Thoracic aorta (tissue), 2 donors: Measurements from ENCODE around the gene RELN. TPM values are rescaled to one million over a fixed set of nuclear protein-coding genes. Genes with fewer than 3 reads are reported as not detected.

Experiments
- ATAC-seq: fragments of 150-250 bp; one replicate; pipeline ENCODE4 v1.8.0; 2017; ENCODE audit warnings: low read depth; ENCODE audit not compliant: insufficient number of reproducible peaks, low FRiP score
- DNase-seq: peaks from one replicate; pipeline ENCODE4 v3.0.0-alpha.2; 2020; ENCODE audit warnings: low spot score
- H3K27ac ChIP-seq, 2 donors: fragments of 200-600 bp; sonication (generic); 1 replicate in 1 of 2; 2 replicates in 1 of 2; pipeline ENCODE4 v1.5.1; 2016; ENCODE audit warnings: mild to moderate bottlenecking in 2 of 2, moderate library complexity in 2 of 2
- H3K27me3 ChIP-seq: fragments of 200-600 bp; sonication (generic); replicated peaks from 2 replicates; pipeline ENCODE4 v1.6.0; 2016; ENCODE audit warnings: mild to moderate bottlenecking; ENCODE audit not compliant: insufficient read depth
- H3K36me3 ChIP-seq: fragments of 200-600 bp; sonication (generic); one replicate; pipeline ENCODE4 v1.5.1; 2016
- H3K4me1 ChIP-seq, 2 donors: fragments of 200-600 bp; sonication (generic); 1 replicate in 1 of 2; 2 replicates in 1 of 2; pipeline versions ENCODE4 v1.5.1 to v1.6.0; 2016; ENCODE audit warnings: low read depth in 2 of 2, mild to moderate bottlenecking in 1 of 2; ENCODE audit not compliant: control insufficient read depth in 1 of 2
- H3K4me3 ChIP-seq: fragments of 200-600 bp; sonication (generic); 2 replicates; pipeline ENCODE4 v1.5.1; 2016; ENCODE audit warnings: mild to moderate bottlenecking
- H3K9me3 ChIP-seq: fragments of 200-600 bp; sonication (generic); 2 replicates; pipeline ENCODE4 v1.5.1; 2016
- CTCF ChIP-seq: fragments of 200-600 bp; sonication (generic); IDR thresholded peaks from one replicate; pipeline ENCODE4 v1.5.1; 2019; ENCODE audit warnings: antibody characterized with exemption
- total RNA-seq, 2 donors: library from RNA; depleted of rRNA; stranded (reverse); fragments of >200 nt; gene quantifications; one replicate each; pipeline versions ENCODE4 v1.1.0 to v1.2.3, GENCODE V29; 2016

RELN gene
- total RNA-seq, 2 donors from 2014 or later: 0.49 to 5.1 TPM

- peaks cover 0 to 7% of the 10 kb centered on the region in 2 donors for H3K4me1 ChIP-seq
- no peaks in the 10 kb centered on the region for H3K27me3 ChIP-seq
- no peak overlapping the region for H3K4me3 ChIP-seq
- no peak overlapping the region for H3K27ac ChIP-seq
- H3K9me3 ChIP-seq: no peaks in the 10 kb centered on the region
- DNase-seq: no peak
- no peak for TF ChIP-seq CTCF
- peak; percentile 36 for ATAC-seq
- no peaks in the 10 kb centered on the region for H3K36me3 ChIP-seq
These were observed 425.0 kb downstream of the RELN start for GRCh38 chr7:103564416-103564815.

GRCh38 chr7:103560136-103560535 is 429.3 kb downstream of the RELN start:
- H3K9me3 ChIP-seq: no peaks in the 10 kb centered on the region
- DNase-seq (no peak), ATAC-seq (no peak)
- no peaks in the 10 kb centered on the region for H3K27me3 ChIP-seq
- H3K4me1 ChIP-seq: peaks cover 0 to 7% of the 10 kb centered on the region in 2 donors
- H3K27ac ChIP-seq: no peak overlapping the region
- TF ChIP-seq CTCF: no peak
- no peak overlapping the region for H3K4me3 ChIP-seq
- no peaks in the 10 kb centered on the region for H3K36me3 ChIP-seq

- Histone ChIP-seq H3K9me3 (no peaks in the 10 kb centered on the region), H3K4me1 (peaks cover 0 to 7% of the 10 kb centered on the region in 2 donors), H3K36me3 (no peaks in the 10 kb centered on the region), H3K27me3 (no peaks in the 10 kb centered on the region), H3K27ac (no peak overlapping the region), H3K4me3 (no peak overlapping the region)
- TF ChIP-seq CTCF: no peak
- DNase-seq: no peak
- ATAC-seq: no peak
These were observed 438.4 kb downstream of the RELN start for GRCh38 chr7:103551016-103551415.

- H3K27me3 ChIP-seq: no peaks in the 10 kb centered on the region
- H3K36me3 ChIP-seq: no peaks in the 10 kb centered on the region
- ATAC-seq (no peak), DNase-seq (no peak)
- no peak overlapping the region for H3K4me3 ChIP-seq
- no peak for TF ChIP-seq CTCF
- no peaks in the 10 kb centered on the region for H3K9me3 ChIP-seq
- H3K27ac ChIP-seq: no peak overlapping the region
- H3K4me1 ChIP-seq: peaks cover 0 to 7% of the 10 kb centered on the region in 2 donors
These were observed 439.7 kb downstream of the RELN start for GRCh38 chr7:103549786-103550185.

GRCh38 chr7:103547451-103548284 is 441.8 kb downstream of the RELN start:
- Histone ChIP-seq H3K36me3 (no peaks in the 10 kb centered on the region), H3K27me3 (no peaks in the 10 kb centered on the region), H3K27ac (no peak overlapping the region), H3K9me3 (no peaks in the 10 kb centered on the region), H3K4me3 (no peak overlapping the region), H3K4me1 (peaks cover 0 to 7% of the 10 kb centered on the region in 2 donors)
- no peak for DNase-seq
- no peak for TF ChIP-seq CTCF
- ATAC-seq: peak; percentile 61
